Right lobe of liver (tissue), 6 donors: ENCODE results near the gene TNFSF13B. TPM values are rescaled to one million over a fixed set of nuclear protein-coding genes. Genes with fewer than 3 reads are reported as not detected.
A peak's percentile ranks its signal among the peaks of the same experiment; 100 is the strongest.

Experiments used
- ATAC-seq, 4 donors: fragments of 200-7000 bp; cut with Tn5 transposase; one replicate each; pipeline ENCODE4 v1.9.1; 2020; ENCODE audit warnings: mild to moderate bottlenecking in 4 of 4, moderate library complexity in 4 of 4
- DNase-seq, 3 donors: peaks; one replicate each; pipeline ENCODE4 v3.0.0-alpha.2; 2020
- H3K27ac ChIP-seq, 3 donors: fragments of 200-600 bp; one replicate each; pipeline ENCODE4 v1.8.0; 2022
- H3K27me3 ChIP-seq, 2 donors: fragments of 200-600 bp; one replicate each; pipeline ENCODE4 v1.8.0; 2022
- H3K36me3 ChIP-seq, 4 donors: fragments of 200-600 bp; sonication (generic) in 1 of 4; one replicate each; pipeline versions ENCODE4 v1.5.1 to v1.8.0; 2017 to 2022; ENCODE audit warnings: control low read depth in 1 of 4
- H3K4me1 ChIP-seq, 4 donors: fragments of 200-600 bp; sonication (generic) in 1 of 4; one replicate each; pipeline versions ENCODE4 v1.5.1 to v1.8.0; 2017 to 2022; ENCODE audit warnings: control low read depth in 1 of 4
- H3K4me3 ChIP-seq, 3 donors: fragments of 200-600 bp; one replicate each; pipeline ENCODE4 v1.8.0; 2022
- H3K9me3 ChIP-seq, 4 donors: fragments of 200-600 bp; sonication (generic) in 1 of 4; one replicate each; pipeline versions ENCODE4 v1.5.1 to v1.8.0; 2017 to 2022; ENCODE audit warnings: control low read depth in 1 of 4
- POLR2A ChIP-seq: fragments of 450-650 bp; IDR thresholded peaks from one replicate; pipeline ENCODE4 v1.6.1; 2017; ENCODE audit warnings: antibody characterized with exemption, mild to moderate bottlenecking
- WGBS: methylation state at CpG from one replicate; pipeline ENCODE4 v1.1.6; 2018; ENCODE audit warnings: low coverage, low lambda C conversion rate; ENCODE audit not compliant: insufficient coverage; ENCODE audit errors: missing lambda C conversion rate; 5-methylcytosine and 5-hydroxymethylcytosine counted together
- intact Hi-C, 2 donors: fragments of 100-400 bp; cut with DNase I; formaldehyde crosslinking; loops; one replicate each; pipeline versions ENCODE4 v1.11.2 to v1.14.1; 2022
- total RNA-seq, 6 experiments: library from RNA; depleted of rRNA in 2 of 6; stranded (reverse); fragments of >200 nt in 2 of 6; fragmentation: NEBNext Ultra II Directional in 3 of 6; extraction: Animal tissue kit (Norgen Biotek cat#: 25700) in 3 of 6; gene quantifications; one replicate each; pipeline versions ENCODE4 v1.1.0 to v1.2.4, GENCODE V29; 2016 to 2023
- TF ChIP-seq, protein P1 (sequence below), 4 donors: fragments of 200-600 bp in 3 of 4; fragments of 450-650 bp in 1 of 4; IDR thresholded peaks; one replicate each; pipeline versions ENCODE4 v1.5.1 to v1.8.0; 2016 to 2022; ENCODE audit warnings: antibody characterized with exemption in 4 of 4, mild to moderate bottlenecking in 2 of 4
- donor health status: DM: no; HTN: yes; CAD: no.
- donor health status: DM: no; HTN: no; CAD: no.
- donor health status: DM: no; HTN: no; CAD: no.
- donor health status: DM: no; HTN: yes; CAD: no.
- donor health status: DM: no; HTN: yes; CAD: no.

The TNFSF13B gene
- total RNA-seq, 6 experiments from 2014 or later, result 1.5 to 4.7 (median 3.6) TPM

DNA sequence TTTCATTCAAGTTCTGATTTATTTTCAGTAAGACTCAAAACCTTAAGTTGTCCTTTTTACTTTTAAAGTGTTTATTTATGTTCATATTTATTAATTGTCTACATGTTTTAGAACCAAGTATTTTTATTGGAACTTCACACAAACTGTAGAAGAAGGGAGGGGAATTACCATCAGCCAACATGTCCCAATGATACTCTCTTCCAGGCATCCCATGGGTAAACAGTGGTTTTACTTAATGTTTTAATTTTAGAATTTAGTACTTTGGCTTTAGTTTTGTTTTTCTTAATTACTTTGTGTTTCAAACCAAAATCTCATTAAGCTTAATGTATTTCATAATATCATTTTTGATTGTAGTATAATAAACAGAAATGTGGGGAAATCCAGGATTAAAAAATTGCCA, 5.2 kb downstream of the TNFSF13B start:
- Histone ChIP-seq H3K4me3 (no peak overlapping the region), H3K4me1 (peaks cover 0 to 21% (median 6%) of the 10 kb centered on the region in 4 donors), H3K36me3 (no peaks in the 10 kb centered on the region), H3K9me3 (no peaks in the 10 kb centered on the region), H3K27ac (no peak overlapping the region), H3K27me3 (no peaks in the 10 kb centered on the region)
- DNase-seq, result no peak
- intact Hi-C loops, result no loop called here
- no peak for ATAC-seq
- TF ChIP-seq POLR2A, result no peak
- TF ChIP-seq, protein P1, sequence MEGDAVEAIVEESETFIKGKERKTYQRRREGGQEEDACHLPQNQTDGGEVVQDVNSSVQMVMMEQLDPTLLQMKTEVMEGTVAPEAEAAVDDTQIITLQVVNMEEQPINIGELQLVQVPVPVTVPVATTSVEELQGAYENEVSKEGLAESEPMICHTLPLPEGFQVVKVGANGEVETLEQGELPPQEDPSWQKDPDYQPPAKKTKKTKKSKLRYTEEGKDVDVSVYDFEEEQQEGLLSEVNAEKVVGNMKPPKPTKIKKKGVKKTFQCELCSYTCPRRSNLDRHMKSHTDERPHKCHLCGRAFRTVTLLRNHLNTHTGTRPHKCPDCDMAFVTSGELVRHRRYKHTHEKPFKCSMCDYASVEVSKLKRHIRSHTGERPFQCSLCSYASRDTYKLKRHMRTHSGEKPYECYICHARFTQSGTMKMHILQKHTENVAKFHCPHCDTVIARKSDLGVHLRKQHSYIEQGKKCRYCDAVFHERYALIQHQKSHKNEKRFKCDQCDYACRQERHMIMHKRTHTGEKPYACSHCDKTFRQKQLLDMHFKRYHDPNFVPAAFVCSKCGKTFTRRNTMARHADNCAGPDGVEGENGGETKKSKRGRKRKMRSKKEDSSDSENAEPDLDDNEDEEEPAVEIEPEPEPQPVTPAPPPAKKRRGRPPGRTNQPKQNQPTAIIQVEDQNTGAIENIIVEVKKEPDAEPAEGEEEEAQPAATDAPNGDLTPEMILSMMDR (IDR thresholded peaks at IDR 0.05), result no peak

DNA sequence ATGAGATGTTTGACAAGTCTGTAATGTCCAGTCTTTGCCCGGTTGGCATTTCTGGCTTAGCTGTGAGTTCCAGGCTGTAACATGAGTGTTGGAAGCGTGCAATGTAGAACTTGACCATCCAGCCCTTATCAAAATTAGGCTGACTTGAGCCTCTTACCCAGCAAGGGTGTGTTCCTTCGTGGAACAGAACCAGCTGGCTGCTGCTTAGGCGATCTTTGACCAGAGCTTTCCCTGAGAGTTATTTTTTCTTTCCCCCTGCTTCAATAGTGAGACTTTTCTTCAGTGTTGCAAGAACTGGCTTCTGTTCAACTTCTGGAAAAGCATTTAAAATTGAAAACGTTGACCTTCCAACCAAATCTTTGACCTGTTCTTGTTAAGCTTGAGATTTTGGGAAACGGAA, 6.5 kb downstream of the TNFSF13B start:
- DNase-seq, result peak in 2 of 3 donors; percentile 51 to 55

DNA sequence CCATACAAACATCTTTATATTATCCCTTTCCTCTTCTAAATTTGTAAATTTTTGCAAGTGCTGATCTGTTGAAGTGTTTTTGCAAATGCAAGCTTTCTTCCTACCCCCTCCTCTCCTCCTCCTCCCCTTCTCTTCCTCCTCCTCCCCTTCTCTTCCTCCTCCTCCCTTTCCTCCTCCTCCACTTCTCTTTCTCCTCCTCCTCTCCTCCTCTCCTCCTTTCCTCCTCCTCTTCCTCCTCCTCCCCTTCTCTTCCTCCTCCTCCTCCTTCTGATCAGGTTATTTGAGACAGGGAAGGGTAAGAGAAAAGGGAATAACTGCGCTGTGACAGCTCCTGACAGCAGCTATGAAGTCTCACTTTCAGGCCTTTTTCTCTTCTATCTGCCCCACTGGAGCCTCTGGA, 8.9 kb downstream of the TNFSF13B start:
- TF ChIP-seq, protein P1 (IDR thresholded peaks at IDR 0.05), result no peak
- no peak for TF ChIP-seq POLR2A
- no peak for ATAC-seq
- Histone ChIP-seq H3K27ac (no peak overlapping the region), H3K36me3 (no peaks in the 10 kb centered on the region), H3K9me3 (peaks cover 0 to 3% (median 0%) of the 10 kb centered on the region in 4 donors), H3K4me3 (no peak overlapping the region), H3K27me3 (no peaks in the 10 kb centered on the region), H3K4me1 (peaks cover 0 to 14% (median 6%) of the 10 kb centered on the region in 4 donors)
- DNase-seq, result no peak
- WGBS, result 93% methylated on average over 1 of the region's 1 CpG
- intact Hi-C loops, result no loop called here

More for the DNA sequence above, 6.5 kb downstream of the TNFSF13B start:
- intact Hi-C loops, result no loop called here
- H3K27me3 ChIP-seq, result no peaks in the 10 kb centered on the region
- no peak overlapping the region for H3K4me3 ChIP-seq
- H3K9me3 ChIP-seq, result no peaks in the 10 kb centered on the region
- TF ChIP-seq, protein P1 (IDR thresholded peaks at IDR 0.05), result no peak
- no peak for TF ChIP-seq POLR2A
- 25% methylated on average over 6 of the region's 6 CpGs for WGBS
- H3K4me1 ChIP-seq, result peaks cover 0 to 14% (median 6%) of the 10 kb centered on the region in 4 donors
- H3K36me3 ChIP-seq, result no peaks in the 10 kb centered on the region
- H3K27ac ChIP-seq, result no peak overlapping the region
- ATAC-seq, result peak; percentile 70 to 88 (median 86)

DNA sequence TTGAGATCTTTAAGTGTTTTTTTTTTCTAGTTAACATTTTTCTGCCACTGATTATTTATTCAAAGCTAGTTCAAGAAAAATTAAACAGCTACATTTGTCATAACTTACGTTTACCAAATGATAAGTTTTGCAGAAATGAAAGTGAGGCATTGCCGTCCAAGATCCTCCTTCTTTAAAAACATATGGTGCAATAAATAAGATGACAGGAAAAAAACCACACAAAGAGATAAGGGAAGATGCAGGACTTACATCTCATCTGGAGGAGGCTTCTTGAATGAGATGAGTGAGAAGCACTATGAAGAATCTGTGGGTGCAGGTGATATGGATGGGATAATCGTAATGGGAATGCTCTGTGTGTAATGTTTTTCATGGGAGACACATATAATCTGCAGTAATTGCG, 12.4 kb downstream of the TNFSF13B start:
- DNase-seq (no peak), ATAC-seq (no peak)
- no peaks in the 10 kb centered on the region for H3K36me3 ChIP-seq
- no peak for TF ChIP-seq POLR2A
- TF ChIP-seq, protein P1 (IDR thresholded peaks at IDR 0.05), result no peak
- WGBS, result 55% methylated on average over 4 of the region's 4 CpGs
- peaks cover 0 to 3% (median 0%) of the 10 kb centered on the region in 4 donors for H3K9me3 ChIP-seq
- H3K4me1 ChIP-seq, result peaks cover 0 to under 1% (median 0%) of the 10 kb centered on the region in 4 donors
- no peak overlapping the region for H3K27ac ChIP-seq
- intact Hi-C loops, result no loop called here
- H3K4me3 ChIP-seq, result no peak overlapping the region
- H3K27me3 ChIP-seq, result no peaks in the 10 kb centered on the region

DNA sequence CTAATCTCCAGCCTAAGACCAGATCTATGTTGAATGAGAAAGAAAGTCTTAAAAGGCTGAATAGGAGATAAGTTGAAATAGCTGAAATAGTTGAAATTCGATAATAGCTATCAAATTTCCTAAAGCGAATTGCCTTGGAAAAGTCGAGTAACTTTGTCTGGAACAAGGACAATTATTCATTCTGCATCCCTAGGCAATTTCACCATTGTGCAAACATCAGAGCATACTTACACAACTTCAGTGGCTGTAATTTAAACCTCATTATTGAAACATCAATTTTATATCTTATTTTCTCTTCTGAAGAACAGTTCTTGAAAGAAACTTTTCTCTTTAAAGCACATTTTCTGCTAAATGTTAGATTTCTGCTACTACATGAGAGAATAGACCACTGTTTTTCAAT, 13.6 kb downstream of the TNFSF13B start:
- 32% methylated on average over 3 of the region's 3 CpGs for WGBS
- intact Hi-C loops, result no loop called here
- H3K4me1 ChIP-seq, result no peaks in the 10 kb centered on the region
- no peaks in the 10 kb centered on the region for H3K27me3 ChIP-seq
- H3K4me3 ChIP-seq, result no peak overlapping the region
- peaks cover 0 to 3% (median 0%) of the 10 kb centered on the region in 4 donors for H3K9me3 ChIP-seq
- DNase-seq, result no peak
- H3K27ac ChIP-seq, result no peak overlapping the region
- H3K36me3 ChIP-seq, result no peaks in the 10 kb centered on the region
- ATAC-seq, result peak in 3 of 4 donors; percentile 23 to 71 (median 35)
- TF ChIP-seq, protein P1 (IDR thresholded peaks at IDR 0.05), result no peak
- TF ChIP-seq POLR2A, result no peak
